Measurements from ENCODE around the gene CDK13.

CDK13 gene

DNA sequence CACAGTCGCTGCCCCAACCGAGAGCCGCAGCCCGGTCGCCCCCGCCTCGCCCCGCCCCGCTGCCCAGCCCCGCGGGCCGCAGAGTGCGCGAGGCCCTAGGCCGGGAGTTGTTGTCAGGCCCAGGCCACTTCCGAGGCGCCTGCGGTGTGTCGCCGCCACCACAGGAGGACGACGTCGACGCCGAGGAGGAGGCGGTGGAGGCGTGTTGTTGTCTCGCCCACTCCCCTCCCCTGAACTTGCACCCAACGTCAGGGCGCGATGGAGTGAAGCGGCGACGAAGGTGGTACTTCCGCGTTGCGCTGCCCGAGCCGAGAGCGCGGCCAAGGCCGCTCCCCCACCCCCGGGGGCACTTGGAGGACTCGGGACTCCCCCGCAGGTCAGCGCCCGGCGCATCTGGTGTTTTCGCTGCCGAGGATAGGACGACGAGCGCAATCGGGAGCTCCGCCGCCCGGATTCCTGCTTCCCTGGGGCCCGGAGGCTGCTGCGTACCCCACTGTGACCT lies at the start of gene CDK13 (continued):
- TF ChIP-seq, protein P1, sequence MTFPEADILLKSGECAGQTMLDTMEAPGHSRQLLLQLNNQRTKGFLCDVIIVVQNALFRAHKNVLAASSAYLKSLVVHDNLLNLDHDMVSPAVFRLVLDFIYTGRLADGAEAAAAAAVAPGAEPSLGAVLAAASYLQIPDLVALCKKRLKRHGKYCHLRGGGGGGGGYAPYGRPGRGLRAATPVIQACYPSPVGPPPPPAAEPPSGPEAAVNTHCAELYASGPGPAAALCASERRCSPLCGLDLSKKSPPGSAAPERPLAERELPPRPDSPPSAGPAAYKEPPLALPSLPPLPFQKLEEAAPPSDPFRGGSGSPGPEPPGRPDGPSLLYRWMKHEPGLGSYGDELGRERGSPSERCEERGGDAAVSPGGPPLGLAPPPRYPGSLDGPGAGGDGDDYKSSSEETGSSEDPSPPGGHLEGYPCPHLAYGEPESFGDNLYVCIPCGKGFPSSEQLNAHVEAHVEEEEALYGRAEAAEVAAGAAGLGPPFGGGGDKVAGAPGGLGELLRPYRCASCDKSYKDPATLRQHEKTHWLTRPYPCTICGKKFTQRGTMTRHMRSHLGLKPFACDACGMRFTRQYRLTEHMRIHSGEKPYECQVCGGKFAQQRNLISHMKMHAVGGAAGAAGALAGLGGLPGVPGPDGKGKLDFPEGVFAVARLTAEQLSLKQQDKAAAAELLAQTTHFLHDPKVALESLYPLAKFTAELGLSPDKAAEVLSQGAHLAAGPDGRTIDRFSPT (tag by site-specific recombination; IDR thresholded peaks at IDR 0.05), result 0 out of 2 replicates have a peak, but pooled peaks have one; percentile 46
- TF ChIP-seq, protein P2, sequence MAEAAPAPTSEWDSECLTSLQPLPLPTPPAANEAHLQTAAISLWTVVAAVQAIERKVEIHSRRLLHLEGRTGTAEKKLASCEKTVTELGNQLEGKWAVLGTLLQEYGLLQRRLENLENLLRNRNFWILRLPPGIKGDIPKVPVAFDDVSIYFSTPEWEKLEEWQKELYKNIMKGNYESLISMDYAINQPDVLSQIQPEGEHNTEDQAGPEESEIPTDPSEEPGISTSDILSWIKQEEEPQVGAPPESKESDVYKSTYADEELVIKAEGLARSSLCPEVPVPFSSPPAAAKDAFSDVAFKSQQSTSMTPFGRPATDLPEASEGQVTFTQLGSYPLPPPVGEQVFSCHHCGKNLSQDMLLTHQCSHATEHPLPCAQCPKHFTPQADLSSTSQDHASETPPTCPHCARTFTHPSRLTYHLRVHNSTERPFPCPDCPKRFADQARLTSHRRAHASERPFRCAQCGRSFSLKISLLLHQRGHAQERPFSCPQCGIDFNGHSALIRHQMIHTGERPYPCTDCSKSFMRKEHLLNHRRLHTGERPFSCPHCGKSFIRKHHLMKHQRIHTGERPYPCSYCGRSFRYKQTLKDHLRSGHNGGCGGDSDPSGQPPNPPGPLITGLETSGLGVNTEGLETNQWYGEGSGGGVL (tag by site-specific recombination; IDR thresholded peaks at IDR 0.05), result no peak
- TF ChIP-seq ZNF560 (tag by site-specific recombination; IDR thresholded peaks at IDR 0.05; ENCODE audit: borderline replicate concordance), result no peak
- TF ChIP-seq ZEB2 (tag by site-specific recombination; IDR thresholded peaks at IDR 0.05), result peak; percentile 61
- TF ChIP-seq, protein P3, sequence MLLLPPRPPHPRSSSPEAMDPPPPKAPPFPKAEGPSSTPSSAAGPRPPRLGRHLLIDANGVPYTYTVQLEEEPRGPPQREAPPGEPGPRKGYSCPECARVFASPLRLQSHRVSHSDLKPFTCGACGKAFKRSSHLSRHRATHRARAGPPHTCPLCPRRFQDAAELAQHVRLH (tag by site-specific recombination; IDR thresholded peaks at IDR 0.05), result no peak
- no peak for TF ChIP-seq ZNF404 (tag by site-specific recombination; IDR thresholded peaks at IDR 0.05)
- TF ChIP-seq ZNF16 (tag by site-specific recombination; IDR thresholded peaks at IDR 0.05; ENCODE audit: low read depth), result no peak; the same call in 1 of the 2 replicates
- TF ChIP-seq, protein P4, sequence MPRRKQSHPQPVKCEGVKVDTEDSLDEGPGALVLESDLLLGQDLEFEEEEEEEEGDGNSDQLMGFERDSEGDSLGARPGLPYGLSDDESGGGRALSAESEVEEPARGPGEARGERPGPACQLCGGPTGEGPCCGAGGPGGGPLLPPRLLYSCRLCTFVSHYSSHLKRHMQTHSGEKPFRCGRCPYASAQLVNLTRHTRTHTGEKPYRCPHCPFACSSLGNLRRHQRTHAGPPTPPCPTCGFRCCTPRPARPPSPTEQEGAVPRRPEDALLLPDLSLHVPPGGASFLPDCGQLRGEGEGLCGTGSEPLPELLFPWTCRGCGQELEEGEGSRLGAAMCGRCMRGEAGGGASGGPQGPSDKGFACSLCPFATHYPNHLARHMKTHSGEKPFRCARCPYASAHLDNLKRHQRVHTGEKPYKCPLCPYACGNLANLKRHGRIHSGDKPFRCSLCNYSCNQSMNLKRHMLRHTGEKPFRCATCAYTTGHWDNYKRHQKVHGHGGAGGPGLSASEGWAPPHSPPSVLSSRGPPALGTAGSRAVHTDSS (tag by site-specific recombination; IDR thresholded peaks at IDR 0.05), result no peak
- TF ChIP-seq ZNF423 (tag by site-specific recombination; IDR thresholded peaks at IDR 0.05), result peak; percentile 11; the same call in 1 of the 2 replicates
- TF ChIP-seq ZNF558 (tag by site-specific recombination; IDR thresholded peaks at IDR 0.05), result no peak
- TF ChIP-seq ZNF596 (tag by site-specific recombination; IDR thresholded peaks at IDR 0.05), result no peak
- no peak for TF ChIP-seq YY1 (tag by site-specific recombination; IDR thresholded peaks at IDR 0.05)
- no peak for TF ChIP-seq ZNF785 (tag by site-specific recombination; IDR thresholded peaks at IDR 0.05)

DNA sequence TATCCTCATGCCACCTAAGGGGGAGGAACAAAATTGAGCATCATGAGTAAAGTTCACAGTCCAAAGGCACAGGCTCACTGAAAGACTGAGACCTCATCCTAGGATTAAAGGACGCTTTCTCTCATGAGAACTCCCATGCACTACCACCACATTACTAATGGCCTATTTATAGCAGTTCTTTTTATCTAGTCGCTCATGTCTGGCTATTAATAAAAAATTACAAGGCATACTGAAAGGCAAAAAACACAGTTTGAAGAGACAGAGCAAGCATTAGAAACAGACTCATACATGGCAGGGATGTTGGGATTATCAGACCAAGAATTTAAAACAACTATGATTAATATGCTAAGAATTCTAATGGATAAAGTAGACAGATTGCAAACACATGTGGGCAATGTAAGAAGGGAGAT lies 46.0 kb upstream of the CDK13 start:
- H3K36me3 ChIP-seq (ENCODE audit: control insufficient read depth in 2 of 2, insufficient read depth in 1 of 2, low read length in 2 of 2), result no peaks in the 10 kb centered on the region
- no peaks in the 10 kb centered on the region for H3K9me3 ChIP-seq (ENCODE audit: control insufficient read depth, insufficient read depth, low read depth, low read length)
- ChIA-PET POLR2A (no interaction called here), CTCF (interaction anchor here (0.7 kb wide), 1 partner anchor 15 kb away, joined by 5 read pairs; no protein-coding TSS in a partner anchor)
- no peak for TF ChIP-seq HOXC10 (CRISPR knock-in tag; IDR thresholded peaks at IDR 0.05)
- TF ChIP-seq SP7 (tag by site-specific recombination; IDR thresholded peaks at IDR 0.05), result no peak
- TF ChIP-seq, protein P5, sequence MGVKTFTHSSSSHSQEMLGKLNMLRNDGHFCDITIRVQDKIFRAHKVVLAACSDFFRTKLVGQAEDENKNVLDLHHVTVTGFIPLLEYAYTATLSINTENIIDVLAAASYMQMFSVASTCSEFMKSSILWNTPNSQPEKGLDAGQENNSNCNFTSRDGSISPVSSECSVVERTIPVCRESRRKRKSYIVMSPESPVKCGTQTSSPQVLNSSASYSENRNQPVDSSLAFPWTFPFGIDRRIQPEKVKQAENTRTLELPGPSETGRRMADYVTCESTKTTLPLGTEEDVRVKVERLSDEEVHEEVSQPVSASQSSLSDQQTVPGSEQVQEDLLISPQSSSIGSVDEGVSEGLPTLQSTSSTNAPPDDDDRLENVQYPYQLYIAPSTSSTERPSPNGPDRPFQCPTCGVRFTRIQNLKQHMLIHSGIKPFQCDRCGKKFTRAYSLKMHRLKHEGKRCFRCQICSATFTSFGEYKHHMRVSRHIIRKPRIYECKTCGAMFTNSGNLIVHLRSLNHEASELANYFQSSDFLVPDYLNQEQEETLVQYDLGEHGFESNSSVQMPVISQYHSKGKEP (tag by site-specific recombination; IDR thresholded peaks at IDR 0.05), result no peak
- no peak for TF ChIP-seq ZNF138 (tag by site-specific recombination; IDR thresholded peaks at IDR 0.05; ENCODE audit: borderline replicate concordance)
- TF ChIP-seq ZFP37 (tag by site-specific recombination; IDR thresholded peaks at IDR 0.05), result no peak
- no peaks in the 10 kb centered on the region for H3K4me1 ChIP-seq (ENCODE audit: control insufficient read depth, insufficient read depth, low read length)
- no peak overlapping the region for H3K27ac ChIP-seq (ENCODE audit: extremely low read depth, low read depth, low read length)
- H3K4me3 ChIP-seq (ENCODE audit: low read depth, low read length), result no peak overlapping the region
